HG03135 (cell line): ENCODE measurements around the gene IL18.
"Not testable (repeated sequence)": the region's sequence is repeated elsewhere in the genome, so short reads cannot be mapped to it uniquely, and the experiment has no call there.

Source experiments
- ATAC-seq: cut with Tn5 transposase; IDR thresholded peaks from one replicate; pipeline ENCODE4 v1.9.1; 2021; ENCODE audit warnings: mild to moderate bottlenecking, moderate library complexity; ENCODE audit not compliant: unreplicated experiment

The IL18 gene

DNA sequence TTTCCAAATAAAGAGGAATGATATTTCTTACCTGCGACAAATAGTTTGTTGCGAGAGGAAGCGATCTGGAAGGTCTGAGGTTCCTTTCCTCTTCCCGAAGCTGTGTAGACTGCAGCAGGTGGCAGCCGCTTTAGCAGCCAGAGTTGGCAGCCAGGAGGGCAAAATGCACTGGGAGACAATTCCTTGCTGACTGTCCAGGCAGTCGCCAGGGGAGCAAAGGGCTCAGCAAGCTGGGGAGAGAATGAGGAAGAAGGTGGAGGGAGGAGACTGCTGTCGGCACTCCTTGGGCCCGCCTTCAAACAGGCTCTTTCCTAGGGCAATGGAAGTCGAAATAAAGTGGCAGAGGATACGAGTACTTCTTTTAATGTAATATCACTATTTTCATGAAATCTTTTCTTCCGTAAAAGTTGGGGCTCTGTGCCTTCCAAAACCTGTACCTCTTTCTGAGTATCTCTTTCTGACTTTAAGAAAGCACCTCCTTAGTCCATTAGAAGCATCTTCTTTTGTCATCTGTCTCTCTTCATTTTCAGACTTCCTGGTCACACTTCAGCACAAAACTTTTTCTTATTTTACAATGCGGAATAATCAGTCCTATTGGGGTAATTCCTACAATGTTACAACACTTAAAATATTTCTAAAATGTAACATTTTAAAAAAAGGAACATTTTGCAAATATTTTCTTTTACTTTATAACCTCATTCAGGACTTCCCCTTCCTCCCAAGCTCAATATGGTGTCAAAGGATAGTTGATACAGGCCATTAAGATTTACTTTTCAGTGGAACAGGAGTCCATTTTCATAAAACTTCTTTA is at the start of gene IL18:
TSS of gene IL18 (minus strand) at position 220 of the 811 bp plus-strand sequence. CDS start 9,041 bp downstream, outside the sequence.
- ATAC-seq = no peak

DNA sequence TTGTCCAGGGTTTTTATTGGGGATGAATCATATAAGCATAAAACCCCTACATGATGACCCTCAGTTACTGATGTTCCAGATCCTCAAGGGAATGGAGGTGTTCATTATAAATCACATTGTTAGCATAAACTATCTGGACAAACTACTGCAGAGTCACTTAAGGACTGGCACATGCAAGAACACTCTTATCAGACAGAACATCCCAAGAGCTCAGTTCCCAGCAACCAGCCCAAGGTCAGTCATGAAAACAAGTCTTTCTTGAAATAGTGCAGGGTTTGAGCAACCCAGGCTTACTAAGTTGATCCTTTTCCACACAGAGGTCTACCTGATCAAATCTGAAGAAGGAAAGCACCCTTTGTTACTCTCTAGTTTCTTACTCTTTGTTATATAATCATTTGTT is 48.8 kb upstream of the IL18 start:
- no peak for ATAC-seq

DNA sequence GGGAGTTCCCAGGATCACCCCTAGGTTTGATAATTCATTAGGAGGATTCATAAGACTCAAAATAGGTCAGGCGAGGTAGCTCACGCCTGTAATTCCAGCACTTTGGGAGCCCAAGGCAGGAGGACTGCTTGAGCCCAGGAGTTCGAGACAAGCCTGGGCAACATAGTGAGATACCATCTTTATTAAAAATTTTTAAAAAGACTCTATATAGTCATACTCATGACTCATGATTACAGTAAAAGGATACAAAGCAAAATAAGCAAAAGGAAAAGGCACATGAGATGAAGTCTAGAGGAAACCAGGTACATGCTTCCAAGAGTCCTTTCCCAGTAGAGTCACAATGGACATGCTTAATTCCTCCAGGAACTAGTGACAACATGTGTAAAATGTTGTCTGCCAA is 48.4 kb upstream of the IL18 start:
- no peak for ATAC-seq

DNA sequence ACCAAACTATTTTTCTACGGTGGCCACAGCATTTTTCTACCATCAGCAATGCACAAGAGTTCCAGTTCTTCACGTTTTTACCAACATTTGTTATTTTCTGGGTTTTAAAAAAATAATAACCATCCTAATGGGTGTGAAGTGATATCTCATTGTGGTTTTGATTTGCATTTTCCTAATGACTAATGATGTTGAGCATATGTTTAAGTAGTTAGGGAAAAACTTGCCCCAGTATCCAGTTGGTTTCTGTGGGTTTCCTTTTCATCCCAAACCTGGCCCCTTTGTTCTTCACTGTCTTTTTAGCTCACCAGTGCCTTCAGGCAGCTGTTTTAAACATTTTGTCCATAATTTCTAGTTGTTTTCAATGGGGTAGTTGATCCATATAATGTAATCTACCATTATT is 47.6 kb upstream of the IL18 start:
- no peak for ATAC-seq

DNA sequence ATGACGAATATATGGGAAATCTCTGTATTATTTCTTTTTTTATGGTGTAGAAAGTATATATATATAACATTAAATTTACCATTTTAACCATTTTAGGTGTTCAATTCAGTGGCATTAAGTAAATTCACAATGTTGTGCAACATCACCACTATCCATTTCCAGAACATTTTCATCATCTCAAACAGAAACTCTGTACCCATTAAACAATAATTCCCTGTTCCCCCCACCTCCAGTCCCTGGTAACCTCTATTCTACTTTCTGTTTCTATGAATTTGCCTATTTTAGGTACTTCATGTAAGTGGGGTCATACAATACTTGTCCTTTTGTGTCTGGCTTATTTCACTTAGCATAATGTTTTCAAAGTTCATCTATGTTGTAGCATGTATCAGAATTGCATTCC is 47.0 kb upstream of the IL18 start:
- no peak for ATAC-seq

DNA sequence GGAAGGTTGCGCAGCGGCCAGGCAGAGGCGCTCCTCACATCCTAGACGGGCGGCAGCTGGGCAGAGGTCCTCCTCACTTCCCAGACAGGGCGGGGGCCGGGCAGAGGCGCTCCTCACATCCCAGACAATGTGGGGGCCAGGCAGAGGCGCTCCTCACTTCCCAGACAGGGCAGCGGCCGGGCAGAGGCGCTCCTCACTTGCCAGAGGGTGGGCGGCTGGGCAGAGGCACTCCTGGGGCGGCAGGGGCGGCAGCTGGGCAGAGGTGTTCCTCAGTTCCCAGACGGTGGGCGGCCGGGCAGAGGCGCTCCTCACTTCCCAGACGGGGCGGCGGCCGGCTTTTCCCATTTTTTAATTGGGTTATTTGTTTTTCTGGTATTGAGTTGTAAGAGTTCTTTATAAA is 42.2 kb upstream of the IL18 start:
- ATAC-seq = no peak

DNA sequence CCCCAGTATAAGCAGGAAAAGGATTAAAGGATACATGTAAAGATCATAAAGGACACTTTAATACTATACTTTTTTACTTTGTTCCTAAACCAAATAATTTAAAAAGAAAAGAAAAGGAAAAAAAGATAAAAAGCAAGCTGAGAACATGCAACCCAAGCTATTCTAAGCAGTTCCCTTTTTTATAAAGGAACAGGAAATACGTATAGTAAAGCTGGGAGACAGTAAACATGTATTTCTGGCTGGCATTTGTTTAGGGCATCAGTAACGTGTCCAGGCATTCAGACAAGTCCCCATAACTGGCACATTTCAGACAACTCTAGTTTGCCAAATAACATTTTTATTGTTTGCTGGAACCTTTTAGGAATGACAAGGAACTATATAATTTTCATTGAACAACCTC is 36.4 kb upstream of the IL18 start:
- ATAC-seq = no peak

DNA sequence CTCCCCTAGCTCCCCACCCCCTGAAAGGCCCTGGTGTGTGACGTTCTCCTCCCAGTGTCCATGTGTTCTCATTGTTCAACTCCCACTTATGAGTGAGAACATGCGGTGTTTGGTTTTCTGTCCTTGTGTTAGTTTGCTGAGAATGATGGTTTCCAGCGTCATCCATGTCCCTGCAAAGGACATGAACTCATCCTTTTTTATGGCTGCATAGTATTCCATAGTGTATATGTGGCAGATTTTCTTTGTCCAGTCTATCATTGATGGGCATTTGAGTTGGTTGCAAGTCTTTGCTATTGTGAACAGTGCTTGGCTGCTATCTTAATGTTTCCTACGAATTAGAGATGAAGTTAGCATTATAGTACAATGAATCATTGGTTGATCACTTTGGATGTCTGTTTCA is 35.2 kb upstream of the IL18 start:
- not testable (repeated sequence) for ATAC-seq

DNA sequence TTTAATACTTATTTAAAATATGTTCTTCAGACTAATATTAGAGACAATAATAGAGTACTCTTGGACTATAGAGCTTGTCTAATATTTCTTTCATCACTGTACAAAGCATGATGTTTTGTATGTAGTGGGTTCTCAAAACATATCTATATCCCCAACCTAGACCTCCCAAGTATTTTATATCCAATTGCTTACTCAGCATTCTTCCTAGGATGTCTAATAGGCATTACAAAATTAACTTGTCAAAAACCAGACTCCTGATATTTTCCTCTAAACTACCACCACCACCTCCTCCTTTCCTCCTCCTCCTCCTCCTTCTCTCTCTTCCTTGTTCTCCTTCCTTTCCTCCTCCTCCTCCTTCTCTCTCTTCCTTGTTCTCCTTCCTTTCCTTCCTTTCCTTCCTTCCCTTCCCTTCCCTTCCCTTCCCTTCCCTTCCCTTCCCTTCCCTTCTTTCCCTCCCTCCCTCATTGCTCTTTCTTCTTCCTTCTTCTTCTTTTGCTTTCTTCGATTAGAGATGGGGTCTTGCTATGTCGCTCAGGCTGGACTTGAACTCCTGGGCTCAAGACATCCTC is 32.7 kb upstream of the IL18 start:
- ATAC-seq = no peak

DNA sequence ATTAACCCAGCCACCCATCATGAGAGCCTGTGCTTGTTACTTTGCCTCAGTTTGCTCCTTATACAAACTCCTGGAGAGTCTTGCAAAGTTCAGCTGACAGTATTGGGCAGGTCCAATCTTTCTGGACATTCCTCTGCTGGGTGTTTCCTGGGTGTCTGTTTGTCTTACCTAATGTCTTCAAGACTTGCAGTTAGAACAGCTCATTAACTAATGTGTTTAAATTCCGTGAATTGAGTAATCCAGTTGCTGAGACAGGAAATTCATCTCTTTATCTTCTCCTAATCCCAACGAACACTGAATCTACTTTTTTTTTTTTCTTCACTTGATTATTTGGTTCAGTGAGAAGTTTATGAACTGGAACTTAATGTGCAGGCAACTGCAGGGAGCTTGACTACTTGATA is 32.1 kb upstream of the IL18 start:
- ATAC-seq = no peak

DNA sequence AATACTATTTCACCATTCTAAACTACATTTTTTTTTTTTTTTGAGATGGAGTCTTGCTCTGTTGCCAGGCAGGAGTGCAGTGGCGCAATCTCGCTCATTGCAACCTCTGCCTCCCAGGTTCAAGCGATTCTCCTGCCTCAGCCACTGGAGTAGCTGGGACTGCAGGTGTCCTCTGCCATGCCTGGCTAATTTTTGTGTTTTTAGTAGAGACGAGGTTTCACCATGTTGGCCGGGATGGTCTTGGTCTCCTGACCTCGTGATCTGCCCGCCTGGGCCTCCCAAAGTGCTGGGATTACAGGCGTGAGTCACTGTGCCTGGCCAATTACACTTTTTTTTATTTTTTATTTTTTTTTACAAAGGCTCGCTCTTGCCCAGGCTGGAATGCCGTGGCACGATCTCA is 31.2 kb upstream of the IL18 start:
- ATAC-seq = not testable (repeated sequence)

DNA sequence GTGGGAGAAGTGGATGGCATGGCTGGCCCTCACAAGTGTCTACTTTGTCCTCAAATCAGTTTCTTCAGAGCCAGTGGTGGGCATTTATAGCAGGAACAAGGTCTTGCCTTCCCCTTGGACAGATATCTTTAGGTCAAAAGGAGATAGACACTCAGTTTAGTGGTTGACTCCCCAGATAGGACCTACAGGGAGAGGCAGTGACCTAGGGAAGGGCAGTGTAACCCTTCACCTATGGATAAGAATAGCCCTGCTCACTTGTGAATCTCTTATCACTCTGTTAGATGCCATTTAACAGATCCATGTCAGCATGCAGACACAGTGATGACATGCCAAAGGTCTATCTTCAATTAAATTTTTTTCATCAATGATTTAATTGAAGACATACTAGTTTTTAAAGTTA is 22.4 kb upstream of the IL18 start:
- no peak for ATAC-seq

DNA sequence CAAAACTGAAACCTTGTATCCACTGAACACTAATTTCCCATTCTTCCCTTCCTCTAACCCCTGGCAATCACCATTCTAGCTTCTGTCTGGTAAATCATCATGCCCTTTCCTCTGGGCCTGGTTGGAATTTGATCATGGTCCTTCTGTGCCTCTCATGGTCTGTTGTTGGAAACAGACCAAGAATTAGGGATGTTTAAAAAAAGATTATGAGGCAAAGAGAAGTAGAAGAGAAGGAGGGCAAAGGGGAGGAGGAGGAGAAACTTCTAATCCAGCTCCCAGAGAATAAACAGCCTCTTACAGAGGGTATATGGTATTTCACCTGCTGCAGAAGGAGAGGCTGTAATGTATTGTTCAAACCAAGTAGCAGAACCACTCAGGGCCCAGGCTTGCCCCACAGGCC is 22.0 kb upstream of the IL18 start:
- no peak for ATAC-seq

DNA sequence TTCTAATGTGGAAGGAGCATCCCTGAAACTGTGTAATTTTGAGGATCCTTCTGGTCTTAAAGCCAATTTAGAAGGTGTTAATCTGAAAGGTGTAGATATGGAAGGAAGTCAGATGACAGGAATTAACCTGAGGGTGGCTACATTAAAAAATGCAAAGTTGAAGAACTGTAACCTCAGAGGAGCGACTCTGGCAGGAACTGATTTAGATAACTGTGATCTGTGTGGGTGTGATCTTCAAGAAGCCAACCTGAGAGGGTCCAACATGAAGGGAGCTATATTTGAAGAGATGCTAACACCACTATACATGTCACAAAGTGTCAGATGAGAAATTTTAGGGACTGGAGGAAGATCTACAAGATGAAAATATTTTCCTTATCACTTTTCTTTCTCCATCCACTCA is 19.0 kb upstream of the IL18 start:
- ATAC-seq = no peak

DNA sequence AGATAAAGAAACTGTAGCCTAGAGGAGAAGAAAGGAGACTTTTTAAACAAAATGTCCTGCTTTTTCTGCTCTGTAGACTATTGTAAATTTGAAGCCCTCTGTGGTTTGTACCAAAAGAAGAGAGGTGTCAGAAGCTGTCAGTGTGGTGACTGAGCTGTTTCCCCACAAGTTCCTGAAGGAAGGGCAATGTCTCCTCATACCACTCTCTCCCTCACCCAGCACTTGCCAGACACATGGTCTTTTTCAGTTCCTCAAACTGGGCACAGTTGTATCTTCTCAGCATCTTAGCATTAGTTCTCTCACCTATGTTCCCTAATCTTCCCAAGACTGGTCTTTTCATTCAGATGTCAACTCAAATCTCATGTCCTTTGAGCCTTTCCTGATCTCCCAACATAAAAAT is 15.7 kb upstream of the IL18 start:
- ATAC-seq = no peak

DNA sequence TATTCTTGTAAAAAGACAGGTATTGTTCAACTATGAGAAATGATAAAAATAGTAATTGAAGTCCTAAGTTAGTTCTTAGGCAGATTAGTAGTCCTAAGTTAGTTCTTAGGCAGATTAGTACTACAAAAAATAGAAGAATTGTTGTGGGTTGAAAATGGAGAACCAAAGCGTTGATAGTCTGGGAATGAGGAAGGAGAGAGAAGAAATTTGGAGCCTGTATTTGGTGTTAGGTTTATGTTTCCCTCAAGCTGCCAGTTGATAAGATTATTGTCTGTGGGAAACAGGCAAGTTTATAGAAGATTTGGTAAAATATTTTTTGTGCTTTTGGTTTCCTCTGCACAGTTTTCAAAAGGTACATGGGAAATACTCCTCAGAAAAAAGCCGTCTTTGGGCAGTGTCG is 15.0 kb upstream of the IL18 start:
- no peak for ATAC-seq

DNA sequence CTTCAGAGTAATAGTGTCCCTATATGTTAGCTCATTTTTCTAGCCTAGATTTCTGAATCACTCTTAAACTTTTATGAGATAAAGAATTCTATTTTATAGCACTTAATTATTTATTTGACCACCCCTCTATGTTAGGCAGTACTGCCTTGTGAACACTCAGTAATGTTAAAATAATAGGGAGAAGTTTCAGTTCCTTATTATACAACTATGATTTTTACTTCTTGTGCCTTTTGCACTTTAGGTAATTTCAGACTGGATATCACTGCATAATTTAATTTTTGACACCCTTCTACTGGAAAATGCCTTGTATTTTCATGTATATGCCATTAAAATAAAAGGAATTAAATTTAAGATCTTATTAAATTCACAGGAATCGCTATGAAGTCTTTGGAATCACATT is 14.5 kb upstream of the IL18 start:
- no peak for ATAC-seq

DNA sequence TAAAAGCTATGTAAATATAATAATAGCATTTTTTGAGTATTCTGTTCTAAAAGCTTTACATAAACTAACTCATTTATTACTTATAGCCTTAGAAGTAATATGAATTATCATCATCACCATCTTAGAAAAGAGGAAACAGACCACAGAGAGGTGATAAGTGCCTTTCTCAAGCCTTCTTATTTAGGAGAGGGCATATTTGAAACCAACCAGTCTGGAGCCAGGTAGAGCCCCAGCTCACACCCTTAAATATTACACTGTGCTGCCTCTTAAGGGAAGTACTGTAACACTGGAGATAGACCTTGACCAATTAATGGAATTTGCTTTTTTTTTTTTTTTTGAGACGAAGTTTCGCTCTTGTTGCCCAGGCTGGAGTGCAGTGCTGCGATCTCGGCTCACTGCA is 13.7 kb upstream of the IL18 start:
- no peak for ATAC-seq

DNA sequence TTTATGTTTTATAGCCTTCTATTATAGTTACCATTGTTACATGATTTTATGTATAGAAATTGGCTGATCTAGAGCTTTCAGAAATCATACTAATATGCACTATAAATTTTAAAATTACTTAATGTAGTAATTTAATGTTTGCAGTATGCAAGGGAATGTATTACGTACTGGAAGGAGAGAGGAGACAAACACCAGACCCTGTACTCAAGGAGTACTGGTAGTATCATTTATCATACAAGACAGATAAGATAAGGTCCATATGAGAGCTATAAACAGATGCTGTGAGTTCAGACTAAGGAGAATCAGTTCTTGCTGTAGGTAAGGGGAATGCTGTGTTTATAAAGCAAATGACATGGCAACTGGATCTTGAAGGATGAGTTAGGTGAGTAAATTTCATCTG is 12.2 kb upstream of the IL18 start:
- ATAC-seq = no peak

DNA sequence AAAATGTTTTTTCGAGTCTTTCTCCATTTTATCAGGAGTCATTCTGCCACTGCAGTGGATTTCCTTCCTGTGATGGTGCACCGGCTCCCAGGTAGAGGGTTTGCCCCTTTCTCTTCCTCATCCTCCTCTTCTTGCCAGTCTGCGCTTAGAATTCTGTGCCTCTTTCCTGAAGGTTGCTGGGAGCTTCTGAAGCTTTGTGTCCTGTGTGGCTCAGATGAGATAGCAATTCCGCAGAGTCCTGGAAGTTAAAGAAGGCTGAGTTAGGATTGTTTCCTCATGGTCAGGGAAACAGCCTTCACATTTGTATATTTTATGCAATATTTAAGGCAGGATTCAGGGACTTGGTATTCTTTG is 11.7 kb upstream of the IL18 start:
- no peak for ATAC-seq

DNA sequence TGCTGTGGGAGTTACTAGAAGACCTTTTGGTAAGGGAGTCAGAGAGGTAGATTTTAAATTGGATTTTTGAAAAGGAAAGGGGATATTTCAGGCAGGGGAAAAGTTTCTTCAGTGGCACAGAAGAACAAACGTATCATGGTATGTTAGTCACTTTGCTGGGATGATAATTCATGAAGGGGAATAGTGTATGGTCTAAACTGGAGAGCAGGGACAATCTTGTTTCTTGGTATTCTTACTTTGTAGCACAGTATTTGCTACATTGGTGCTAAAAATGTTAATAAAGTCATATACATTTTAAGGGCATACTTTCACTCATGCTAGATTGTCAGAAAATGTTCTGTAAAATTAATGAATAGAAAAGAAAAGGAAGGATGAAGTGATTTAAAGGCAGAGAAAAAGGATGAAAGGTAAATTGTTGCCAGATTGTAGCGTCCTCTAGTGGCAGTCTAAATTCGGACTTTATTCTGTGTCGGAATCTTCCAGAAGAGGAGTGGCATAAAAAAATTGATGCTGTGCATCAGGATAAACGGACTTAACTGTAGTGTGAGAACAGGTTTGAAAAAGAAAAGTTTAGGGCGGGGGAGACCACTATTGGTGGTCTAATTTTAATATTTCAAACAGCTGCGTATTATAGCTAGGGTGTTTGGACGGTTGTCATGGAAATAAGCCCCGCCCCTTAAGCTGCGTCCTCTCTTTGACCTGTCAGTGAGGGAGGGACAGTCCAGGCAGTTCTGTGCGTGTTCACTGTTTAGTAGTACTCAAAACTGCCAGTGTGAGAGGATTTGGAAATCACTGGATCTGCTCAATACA is 11.1 kb upstream of the IL18 start, which contains the start of gene BCO2:
TSS of gene BCO2 (plus strand) at position 724 of the 810 bp plus-strand sequence. CDS start 90 bp downstream, outside the sequence.
- no peak for ATAC-seq

DNA sequence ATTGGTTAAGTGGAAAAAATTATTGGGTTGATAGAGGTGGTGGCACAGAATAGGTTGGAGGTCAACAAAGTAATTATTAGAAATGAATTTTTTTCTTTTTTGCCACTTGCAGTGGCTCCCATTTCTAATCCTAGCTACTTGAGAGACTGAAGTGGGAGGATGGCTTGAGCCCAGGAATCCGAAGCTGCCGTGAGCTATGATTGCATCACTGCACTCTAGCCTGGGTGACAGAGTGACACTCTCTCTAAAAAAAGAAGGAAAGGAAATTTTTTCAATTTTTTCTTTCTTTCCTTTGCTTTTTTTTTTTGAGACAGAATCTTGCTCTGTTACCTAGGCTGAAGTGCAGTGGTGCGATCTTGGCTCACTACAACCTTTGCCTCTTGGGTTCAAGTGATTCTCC is 9.3 kb upstream of the IL18 start:
- no peak for ATAC-seq
